Dermis microvascular lymphatic vessel endothelial cell (primary cell): ENCODE measurements around the gene CRACR2A. TPM values are rescaled to one million over a fixed set of nuclear protein-coding genes. Genes with fewer than 3 reads are reported as not detected.
A peak's percentile ranks its signal among the peaks of the same experiment; 100 is the strongest.

Experiments used
- DNase-seq, 2 donors: peaks; one replicate each; pipeline versions ENCODE4 v3.0.0 to v3.0.0-alpha.2; 2010; ENCODE audit warnings: low read depth in 2 of 2
- total RNA-seq: library from RNA; depleted of rRNA; stranded (reverse); fragments of >200 nt; gene quantifications from 2 replicates; pipeline ENCODE4 v1.2.1, GENCODE V29; 2014

Gene CRACR2A
- total RNA-seq, 1 donor from 2014 or later = 15.4 TPM

DNA sequence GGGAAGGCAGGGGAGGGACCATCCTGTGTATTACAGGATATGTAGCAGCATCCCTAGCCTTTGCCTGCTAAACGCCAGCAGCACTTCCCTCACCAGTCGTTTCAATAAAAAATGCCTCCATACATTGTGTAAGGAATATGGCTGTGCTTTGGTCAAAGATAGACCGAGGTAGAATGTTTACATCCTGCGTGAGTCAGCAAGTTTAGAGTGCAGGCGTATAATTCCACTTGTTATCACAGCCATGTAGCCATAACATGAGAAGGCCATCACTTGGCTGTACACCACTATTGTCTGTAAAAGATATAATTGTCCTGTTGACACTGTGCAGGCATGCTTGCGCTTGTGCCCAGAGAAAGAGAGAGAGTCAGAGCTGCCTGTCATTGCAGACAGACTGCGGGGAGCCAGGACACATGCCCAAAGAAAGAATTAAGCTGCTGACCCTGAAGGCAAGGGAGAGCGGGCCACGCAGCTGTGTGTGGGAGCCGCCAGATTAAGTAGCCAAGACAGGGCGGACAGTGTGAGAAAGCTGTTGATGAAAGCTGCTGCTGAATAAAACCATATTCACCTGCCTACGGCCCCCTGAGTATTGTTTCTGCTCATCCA is 68.4 kb downstream of the CRACR2A start:
- peak; percentile 54 to 69 for DNase-seq

GRCh38 chr12:3683670-3684069 is 69.2 kb downstream of the CRACR2A start:
- peak in 1 of 2 donors; percentile 38 for DNase-seq

DNA sequence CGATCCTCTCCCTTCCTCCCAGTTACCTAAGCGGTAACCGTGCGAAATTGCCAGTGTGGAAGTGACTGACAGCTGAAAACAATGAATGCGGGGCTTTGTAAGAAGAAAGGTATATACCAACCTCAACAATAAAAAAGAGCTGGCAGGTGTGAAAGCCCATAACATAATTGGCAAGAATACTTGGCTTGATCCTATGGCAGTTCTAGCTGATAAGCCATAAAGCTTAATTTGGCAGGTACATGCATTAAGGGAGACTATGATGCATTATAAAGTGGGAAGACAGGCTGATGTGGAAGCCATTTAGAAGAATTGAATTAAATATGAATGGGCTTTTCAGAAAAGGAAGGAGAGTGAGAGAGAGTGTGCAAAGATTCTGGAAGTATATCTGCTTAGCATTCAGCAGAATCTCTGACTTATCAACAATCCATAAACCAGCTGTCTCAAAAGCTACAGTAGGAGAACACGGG is 71.3 kb downstream of the CRACR2A start:
- no peak for DNase-seq

DNA sequence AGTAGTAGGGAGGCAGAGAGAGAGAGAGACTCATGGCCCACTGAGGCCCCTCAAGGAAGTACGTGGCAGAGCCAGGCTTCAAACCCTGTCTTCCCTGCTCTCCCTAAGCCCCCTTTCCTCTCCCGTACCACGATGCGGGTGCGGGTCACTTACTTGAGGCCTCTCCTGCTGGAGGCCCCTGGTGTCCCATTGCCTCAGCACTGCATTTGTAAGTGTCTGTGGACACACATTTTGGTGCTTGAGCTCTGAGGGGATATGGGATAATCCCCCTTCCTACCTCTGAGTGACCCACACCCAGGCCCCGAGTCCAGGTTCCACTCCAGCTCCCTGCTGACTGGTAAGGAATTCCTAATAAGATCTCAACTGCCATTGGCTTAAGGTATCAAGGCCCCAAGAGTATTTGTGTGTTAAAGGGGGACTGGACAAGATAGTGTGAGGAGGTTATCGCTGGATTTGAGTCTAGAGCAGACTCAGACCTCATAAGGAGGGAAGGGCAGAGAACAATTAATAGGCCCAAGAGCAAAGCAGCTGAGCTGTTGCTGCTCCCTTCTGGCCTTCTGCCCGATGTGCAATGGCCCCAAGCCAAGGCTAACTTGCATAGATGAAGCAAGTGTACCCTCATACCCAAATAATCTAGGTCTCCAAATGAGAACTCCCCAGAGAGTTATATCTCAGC is 71.9 kb downstream of the CRACR2A start:
- peak in 1 of 2 donors; percentile 60 for DNase-seq

- no peak for DNase-seq
These were observed 73.1 kb downstream of the CRACR2A start for GRCh38 chr12:3679831-3680230.

- DNase-seq = no peak
These were observed 75.3 kb downstream of the CRACR2A start for GRCh38 chr12:3677609-3678008.

GRCh38 chr12:3673981-3674708 is 78.8 kb downstream of the CRACR2A start:
- DNase-seq = no peak

- no peak for DNase-seq
These were observed 80.8 kb downstream of the CRACR2A start for GRCh38 chr12:3672113-3672509.

GRCh38 chr12:3671330-3672112 is 81.4 kb downstream of the CRACR2A start:
- no peak for DNase-seq

DNA sequence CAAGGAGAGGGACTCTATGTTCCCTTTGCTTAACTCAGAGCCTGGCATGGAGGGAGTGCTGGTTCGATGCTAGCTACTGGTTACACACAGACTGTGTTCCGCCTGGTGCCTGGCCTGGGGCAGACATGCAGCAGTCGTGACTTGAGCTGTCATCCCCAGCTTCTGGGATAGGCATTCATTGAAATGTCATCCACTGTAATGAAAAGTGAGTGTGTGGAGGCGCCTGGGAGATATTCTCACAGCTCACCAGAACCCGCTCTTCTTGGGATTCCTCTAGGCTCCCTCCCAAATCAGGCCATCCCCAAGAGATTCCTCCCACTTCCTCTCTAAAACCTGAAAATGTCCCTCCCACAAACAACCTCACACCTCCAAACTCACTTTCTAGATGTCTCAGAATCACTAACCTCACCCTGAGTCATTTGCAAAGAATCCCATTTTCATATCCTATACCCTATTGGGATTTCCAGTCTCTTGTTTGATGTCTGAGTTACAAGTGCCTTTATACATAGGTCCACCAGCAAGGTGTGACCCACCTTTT is 82.8 kb downstream of the CRACR2A start:
- no peak for DNase-seq

DNA sequence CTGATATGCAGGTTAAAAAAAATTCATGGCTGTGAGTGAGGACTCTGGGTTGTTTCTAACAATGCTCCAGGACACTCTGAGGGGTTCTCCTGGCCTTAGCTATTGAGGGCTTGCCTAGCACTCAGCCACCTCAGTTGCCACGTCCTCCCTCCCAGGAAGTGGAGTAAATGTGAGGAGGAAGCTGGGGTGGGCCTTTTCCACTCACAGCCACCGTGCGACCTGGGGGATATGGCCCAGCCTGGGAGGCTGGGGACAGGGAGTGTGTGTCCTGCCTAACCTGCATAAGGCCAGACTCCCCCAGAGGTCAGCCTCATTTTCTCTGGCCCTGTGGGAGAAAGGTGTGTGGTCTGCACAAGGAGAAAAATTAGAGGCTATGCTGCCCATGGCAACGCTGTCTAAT is 83.3 kb downstream of the CRACR2A start:
- no peak for DNase-seq

DNA sequence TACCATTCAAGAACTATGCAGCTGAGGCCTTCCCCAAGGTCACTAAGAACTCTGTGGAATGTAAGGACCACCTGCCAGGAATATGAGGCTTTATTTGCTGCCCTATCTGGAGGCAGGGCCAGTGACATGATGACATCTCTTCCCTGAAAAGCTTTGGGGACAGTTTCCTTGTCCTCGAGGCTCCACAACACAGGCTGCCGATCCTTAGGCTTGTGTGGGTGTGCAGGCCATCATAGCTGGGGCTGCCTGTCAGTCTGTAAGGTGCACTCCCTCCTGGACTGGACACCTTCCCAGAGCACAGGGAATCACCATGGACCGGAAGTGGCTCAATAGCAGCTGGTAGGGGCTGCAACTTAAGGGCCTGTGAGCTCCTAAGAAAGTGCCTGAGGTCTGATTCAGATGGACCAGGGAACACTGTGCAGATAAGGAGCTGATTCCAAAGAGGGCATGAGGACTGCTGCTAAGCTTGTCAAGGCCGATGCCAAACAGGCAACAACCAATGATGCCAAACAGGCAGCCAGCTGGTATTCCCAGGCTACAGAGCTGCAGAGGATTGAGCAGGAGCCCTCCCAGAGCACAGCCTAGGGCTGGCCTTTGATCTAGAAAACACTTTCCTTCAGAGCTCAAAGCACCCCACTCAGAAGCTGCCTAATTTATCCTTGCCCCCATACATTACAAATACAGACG is 84.3 kb downstream of the CRACR2A start:
- DNase-seq = no peak

- no peak for DNase-seq
These were observed 85.4 kb downstream of the CRACR2A start for GRCh38 chr12:3667485-3667884.

- no peak for DNase-seq
These were observed 86.5 kb downstream of the CRACR2A start for GRCh38 chr12:3666441-3666840.

GRCh38 chr12:3662521-3662921 is 90.4 kb downstream of the CRACR2A start:
- DNase-seq = no peak

GRCh38 chr12:3661028-3661427 is 91.9 kb downstream of the CRACR2A start:
- DNase-seq = no peak

- DNase-seq = peak; percentile 30 to 43
These were observed 94.4 kb downstream of the CRACR2A start for GRCh38 chr12:3658327-3659163.

DNA sequence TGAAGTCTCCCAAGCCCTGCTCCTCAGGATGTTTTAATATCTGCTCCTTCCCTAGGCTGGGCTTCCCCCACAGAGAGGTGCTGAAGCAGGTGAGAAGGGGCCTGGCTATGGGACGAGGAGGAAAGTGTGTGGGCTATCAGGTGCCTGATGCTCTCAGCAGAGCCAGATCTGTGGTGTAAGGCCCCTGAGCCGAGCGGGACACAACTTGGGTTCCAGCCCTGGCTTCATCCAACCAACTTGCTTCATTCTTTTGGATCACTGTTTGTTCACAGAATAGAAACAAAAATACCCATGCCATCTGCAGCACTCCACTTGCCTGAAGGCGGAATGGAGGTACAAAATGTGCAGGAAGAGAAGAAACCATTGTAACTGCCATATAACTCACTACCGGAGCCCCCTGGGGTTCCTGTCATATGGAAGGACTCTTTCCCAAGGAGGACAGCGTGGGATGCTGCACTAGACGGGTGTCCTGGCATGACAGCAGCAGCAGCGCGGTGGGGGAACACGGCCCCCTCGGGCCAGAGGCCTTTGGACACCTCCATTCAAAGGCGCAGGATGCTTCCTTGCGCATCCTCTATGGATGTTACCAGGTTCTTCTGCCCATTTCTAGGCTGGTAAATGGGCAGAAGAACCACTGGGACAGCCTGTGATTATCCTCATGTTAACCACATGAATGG is 95.8 kb downstream of the CRACR2A start:
- no peak for DNase-seq

DNA sequence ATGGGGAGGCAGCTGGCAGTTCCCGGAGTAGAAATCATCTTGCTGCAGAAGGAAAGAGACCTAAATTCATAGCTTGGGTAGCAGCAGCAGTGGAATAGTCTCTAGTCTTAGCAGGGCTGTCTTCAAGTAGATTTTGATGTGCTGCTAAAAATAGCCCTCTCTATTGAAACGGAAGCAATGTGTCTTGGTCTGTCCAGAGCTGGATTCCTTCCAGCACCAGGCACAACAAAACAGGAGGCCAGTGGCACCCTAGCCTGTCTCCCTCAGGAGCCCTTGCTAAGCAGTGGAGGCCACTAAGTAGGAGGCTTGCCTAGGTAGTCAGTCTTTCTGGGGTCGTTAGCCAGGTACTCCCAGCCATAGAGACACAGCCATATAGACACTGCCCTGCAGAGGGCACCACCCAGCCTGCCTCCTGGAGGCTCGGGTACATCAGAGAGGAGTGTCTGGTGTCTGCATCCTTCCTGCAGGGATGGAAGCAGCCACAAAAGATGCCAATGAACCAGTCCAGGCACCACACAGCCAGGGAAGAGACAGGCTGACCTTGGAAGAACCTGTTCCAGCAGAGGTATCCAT is 97.5 kb downstream of the CRACR2A start:
- peak in 1 of 2 donors; percentile 24 for DNase-seq
